ENCODE results near the gene METTL25. TPM values are rescaled to one million over a fixed set of nuclear protein-coding genes. Genes with fewer than 3 reads are reported as not detected.

Gene METTL25
- total RNA-seq, 1 experiment from 2014 or later, result 9.1 TPM

DNA sequence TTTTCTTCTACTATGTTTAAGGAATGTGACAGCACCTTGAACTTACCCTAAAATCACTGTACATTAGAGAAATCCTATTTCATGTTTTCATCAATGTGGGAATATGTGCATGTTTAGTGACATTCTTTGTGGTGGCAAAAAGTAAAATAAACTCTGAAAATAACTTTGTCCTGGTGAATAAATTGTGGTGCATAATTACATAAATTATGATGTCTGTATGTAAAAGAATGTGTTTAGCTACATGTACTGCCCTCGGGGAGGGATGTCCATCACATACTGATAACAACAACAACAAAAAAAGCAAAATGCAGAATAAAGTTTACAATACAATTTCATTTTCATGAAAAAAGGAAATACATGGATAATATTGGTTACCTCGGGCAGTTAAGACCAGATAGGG lies 157.3 kb downstream of the METTL25 start:
- Histone ChIP-seq H3K4me1 (no peaks in the 10 kb centered on the region), H3K36me3 (no peaks in the 10 kb centered on the region), H3K27me3 (no peaks in the 10 kb centered on the region), H3K9me3 (replicated peaks) (no peaks in the 10 kb centered on the region), H3K4me3 (no peak overlapping the region), H3K27ac (no peak overlapping the region)
- no peak for DNase-seq

DNA sequence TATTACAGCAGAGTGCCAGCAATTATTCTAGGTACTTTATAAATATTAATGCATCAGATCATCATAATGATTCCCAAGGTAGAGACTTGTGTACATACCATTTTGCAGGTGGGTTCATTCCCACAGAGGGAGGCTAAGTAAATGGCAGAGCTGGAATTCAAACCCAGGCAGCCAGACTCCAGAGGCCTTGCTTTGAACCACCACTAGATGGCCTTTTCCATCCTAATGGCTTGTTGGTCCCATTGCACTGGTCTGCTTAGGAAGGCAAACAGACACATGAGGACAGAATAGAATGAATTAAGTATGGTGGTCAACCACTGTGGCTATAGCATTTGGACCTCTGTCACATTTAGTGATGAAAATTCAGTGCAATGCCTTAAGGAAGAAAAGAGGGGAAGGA lies 158.7 kb downstream of the METTL25 start:
- no peak overlapping the region for H3K4me3 ChIP-seq
- peak; percentile 3 to 48 for DNase-seq
- H3K27ac ChIP-seq, result no peak overlapping the region
- no peaks in the 10 kb centered on the region for H3K36me3 ChIP-seq
- H3K4me1 ChIP-seq, result no peaks in the 10 kb centered on the region
- H3K27me3 ChIP-seq, result no peaks in the 10 kb centered on the region
- H3K9me3 ChIP-seq (replicated peaks), result no peaks in the 10 kb centered on the region

DNA sequence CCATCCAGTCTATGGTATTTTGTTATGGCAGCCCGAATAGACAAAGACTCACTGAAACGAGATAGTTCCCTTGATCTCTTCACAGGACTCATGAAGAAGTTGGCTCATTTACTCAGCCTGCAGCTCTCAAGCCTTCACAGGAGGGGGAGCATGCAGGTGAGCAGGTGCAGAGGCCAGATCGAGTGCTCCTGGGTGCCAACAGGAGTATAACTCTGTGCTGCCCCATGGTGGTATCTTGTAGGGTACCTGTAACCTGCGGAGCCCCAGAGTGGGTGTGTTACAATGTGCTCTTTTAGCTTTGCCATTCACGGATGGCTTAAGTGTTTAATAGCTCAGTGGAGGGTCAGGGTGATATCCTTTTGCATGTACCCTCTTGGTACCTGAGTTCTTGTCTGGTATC lies 159.5 kb downstream of the METTL25 start:
- no peaks in the 10 kb centered on the region for H3K4me1 ChIP-seq
- H3K27me3 ChIP-seq, result no peaks in the 10 kb centered on the region
- no peaks in the 10 kb centered on the region for H3K36me3 ChIP-seq
- H3K27ac ChIP-seq, result no peak overlapping the region
- DNase-seq, result no peak
- H3K4me3 ChIP-seq, result no peak overlapping the region
- H3K9me3 ChIP-seq (replicated peaks), result no peaks in the 10 kb centered on the region

DNA sequence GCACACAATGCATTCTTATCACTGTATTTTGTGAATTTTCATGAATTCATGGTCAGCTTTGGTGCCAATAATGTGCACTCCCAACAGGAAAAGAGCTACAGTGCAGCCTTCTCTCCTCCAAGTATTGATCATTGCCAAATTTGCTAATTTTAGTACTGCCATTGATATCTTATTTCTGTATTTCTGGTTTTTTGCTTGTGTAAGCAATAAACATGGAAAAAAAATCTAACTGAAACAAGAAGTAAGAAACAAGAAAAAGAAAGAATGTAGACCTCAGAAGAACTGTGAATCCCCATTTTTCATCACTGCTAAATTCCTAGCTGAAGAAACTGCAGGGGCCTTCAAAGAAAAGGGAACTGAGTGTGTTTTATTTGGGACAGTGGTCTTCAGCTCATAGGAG lies 161.2 kb downstream of the METTL25 start:
- H3K27me3 ChIP-seq, result no peaks in the 10 kb centered on the region
- no peaks in the 10 kb centered on the region for H3K9me3 ChIP-seq (replicated peaks)
- H3K27ac ChIP-seq, result no peak overlapping the region
- no peak for DNase-seq
- H3K36me3 ChIP-seq, result no peaks in the 10 kb centered on the region
- no peak overlapping the region for H3K4me3 ChIP-seq
- no peaks in the 10 kb centered on the region for H3K4me1 ChIP-seq

DNA sequence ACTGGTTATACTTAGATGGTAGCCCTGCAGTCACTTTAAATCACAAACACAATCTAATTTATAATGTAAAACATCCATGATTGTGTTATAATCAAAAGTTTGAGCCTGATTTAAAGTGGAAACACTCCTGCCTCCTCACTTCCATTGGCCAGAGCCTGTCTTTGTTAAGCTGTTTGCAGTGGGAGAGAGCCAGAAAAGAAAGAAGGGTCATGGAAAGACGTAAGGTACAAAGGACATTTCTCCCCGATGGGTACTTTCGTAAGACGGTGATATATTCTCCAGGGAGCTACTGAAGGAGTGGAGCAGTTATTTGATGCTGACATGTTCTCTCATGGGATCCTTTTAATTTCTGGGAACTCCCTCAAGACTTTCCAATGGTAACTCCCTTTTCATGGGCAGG lies 164.0 kb downstream of the METTL25 start:
- DNase-seq, result no peak
- H3K27me3 ChIP-seq, result no peaks in the 10 kb centered on the region
- H3K27ac ChIP-seq, result no peak overlapping the region
- no peaks in the 10 kb centered on the region for H3K36me3 ChIP-seq
- no peaks in the 10 kb centered on the region for H3K4me1 ChIP-seq
- no peaks in the 10 kb centered on the region for H3K9me3 ChIP-seq (replicated peaks)
- H3K4me3 ChIP-seq, result no peak overlapping the region

DNA sequence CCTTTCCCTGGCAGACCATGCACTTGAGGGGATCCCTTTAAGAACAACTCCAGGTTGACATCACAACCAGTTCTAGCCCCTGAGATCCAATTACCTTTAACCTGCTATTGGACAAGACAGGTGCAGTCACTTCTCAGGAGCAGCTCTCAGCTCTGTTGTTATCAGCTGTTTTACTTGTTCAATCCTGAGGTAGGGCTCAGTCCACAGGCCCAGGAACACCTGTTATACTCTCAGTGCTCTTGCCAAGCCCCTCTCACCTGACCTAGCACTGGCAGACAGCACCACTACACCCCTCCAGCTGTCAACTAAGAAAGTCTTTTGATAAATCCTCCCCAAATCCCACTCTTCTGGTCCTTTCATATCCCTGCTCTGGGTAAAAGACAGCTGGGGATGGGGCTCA lies 164.4 kb downstream of the METTL25 start:
- H3K27me3 ChIP-seq, result no peaks in the 10 kb centered on the region
- H3K9me3 ChIP-seq (replicated peaks), result no peaks in the 10 kb centered on the region
- H3K4me1 ChIP-seq, result no peaks in the 10 kb centered on the region
- peak in 1 of 2 experiments; percentile 3 for DNase-seq
- no peak overlapping the region for H3K27ac ChIP-seq
- H3K36me3 ChIP-seq, result no peaks in the 10 kb centered on the region
- no peak overlapping the region for H3K4me3 ChIP-seq

DNA sequence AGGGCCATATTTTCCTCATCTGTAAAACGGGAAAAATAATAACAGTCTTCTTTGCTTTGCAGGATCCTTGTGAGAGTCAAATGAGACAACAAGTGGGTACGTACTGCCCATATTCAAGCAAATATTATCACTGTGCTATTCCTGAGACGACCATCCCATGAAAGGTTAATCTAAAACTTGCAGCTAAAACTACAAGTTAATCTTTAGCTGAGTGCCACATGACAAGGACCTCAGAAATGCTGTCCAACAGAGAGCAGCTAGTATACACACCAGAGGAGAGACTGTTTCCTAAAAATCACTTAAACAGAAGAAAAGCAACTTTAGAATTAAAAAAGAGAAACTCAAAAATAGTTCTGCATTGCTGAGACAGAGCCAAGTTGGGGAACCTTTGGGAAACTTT lies 165.7 kb downstream of the METTL25 start:
- Histone ChIP-seq H3K9me3 (replicated peaks) (no peaks in the 10 kb centered on the region), H3K27ac (no peak overlapping the region), H3K36me3 (no peaks in the 10 kb centered on the region), H3K27me3 (no peaks in the 10 kb centered on the region), H3K4me1 (no peaks in the 10 kb centered on the region), H3K4me3 (no peak overlapping the region)
- no peak for DNase-seq

DNA sequence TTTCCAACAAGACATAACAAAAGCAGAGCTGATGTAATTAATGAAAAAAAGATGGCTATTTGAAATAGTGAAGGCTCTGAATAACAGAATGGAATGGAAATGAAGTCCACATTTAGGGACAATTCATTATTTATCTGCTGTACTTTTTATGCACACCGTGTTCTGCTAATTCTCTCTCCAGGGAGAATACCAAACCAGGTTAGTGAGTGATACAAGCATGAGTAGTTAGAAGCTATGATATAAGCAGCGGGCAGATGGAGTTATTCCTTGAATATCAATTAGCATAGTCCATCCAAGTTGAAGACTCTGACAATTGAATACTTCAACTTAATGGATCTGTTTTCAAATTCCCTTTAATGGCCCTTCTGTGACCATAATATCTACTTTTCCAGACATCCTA lies 166.3 kb downstream of the METTL25 start:
- no peak for DNase-seq
- Histone ChIP-seq H3K4me3 (no peak overlapping the region), H3K27me3 (no peaks in the 10 kb centered on the region), H3K36me3 (no peaks in the 10 kb centered on the region), H3K27ac (no peak overlapping the region), H3K9me3 (replicated peaks) (no peaks in the 10 kb centered on the region), H3K4me1 (no peaks in the 10 kb centered on the region)

DNA sequence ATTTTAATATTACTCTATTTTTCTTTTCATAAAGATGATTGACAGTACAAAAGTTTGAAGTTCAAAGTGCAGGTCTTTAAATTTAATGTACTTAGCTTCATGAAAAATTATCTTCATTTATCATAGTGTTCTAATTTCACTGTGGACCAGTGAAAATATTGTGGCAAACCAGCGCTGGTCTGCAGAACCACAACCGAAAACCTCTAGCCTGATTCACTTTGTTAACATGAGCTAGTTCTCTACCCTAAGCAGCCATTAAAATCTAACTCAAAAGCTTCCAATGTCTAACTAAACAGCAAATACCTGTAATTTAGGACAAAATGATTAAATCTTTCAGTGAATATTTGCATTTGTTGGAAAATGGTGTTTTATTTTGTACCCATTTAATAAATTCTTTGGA lies 167.3 kb downstream of the METTL25 start:
- H3K27me3 ChIP-seq, result no peaks in the 10 kb centered on the region
- DNase-seq, result no peak
- H3K9me3 ChIP-seq (replicated peaks), result no peaks in the 10 kb centered on the region
- H3K36me3 ChIP-seq, result no peaks in the 10 kb centered on the region
- no peak overlapping the region for H3K4me3 ChIP-seq
- H3K27ac ChIP-seq, result no peak overlapping the region
- H3K4me1 ChIP-seq, result no peaks in the 10 kb centered on the region

DNA sequence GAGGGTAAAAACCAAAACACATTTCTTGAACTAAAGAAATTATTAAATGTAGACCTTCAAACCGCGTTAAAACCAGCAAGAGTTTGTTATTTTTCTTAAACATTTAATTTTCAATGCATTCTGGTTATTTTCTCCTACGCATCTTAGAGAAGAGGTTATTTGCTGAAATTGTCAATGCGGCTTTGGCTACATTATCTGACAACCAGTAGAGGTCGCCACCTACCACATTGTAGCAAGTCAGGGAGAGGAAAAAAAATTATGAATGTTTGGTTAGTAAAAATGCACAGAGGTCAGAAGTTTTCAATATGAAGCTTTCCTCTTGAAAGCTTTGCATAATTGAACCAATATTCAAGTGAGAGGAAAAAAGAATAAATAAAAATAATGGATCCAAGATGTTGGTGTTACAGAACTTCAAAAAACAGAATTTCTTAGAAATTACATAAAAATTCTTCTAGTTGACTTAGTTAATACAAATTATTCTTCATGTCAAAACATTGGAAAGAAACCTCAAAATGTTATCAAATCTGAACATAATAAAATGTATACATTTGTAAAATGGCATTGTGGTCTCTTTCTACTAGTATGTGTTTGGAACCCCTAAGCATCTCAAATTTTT lies 168.9 kb downstream of the METTL25 start:
- Histone ChIP-seq H3K27me3 (no peaks in the 10 kb centered on the region), H3K36me3 (no peaks in the 10 kb centered on the region), H3K27ac (no peak overlapping the region), H3K4me3 (no peak overlapping the region), H3K9me3 (replicated peaks) (no peaks in the 10 kb centered on the region), H3K4me1 (no peaks in the 10 kb centered on the region)
- peak; percentile 22 to 75 for DNase-seq

Other genes starting within 250 kb of the METTL25 start
- gene CCDC59, start 142 bp upstream of the METTL25 start, total RNA-seq (2014; rRNA removed; shearing (Covaris generic)), result 74.9 and 78.1 TPM in 2 replicates